ENCODE results near the gene PRTG. TPM values are rescaled to one million over a fixed set of nuclear protein-coding genes. Genes with fewer than 3 reads are reported as not detected.

The PRTG gene
- total and polyA plus RNA-seq, 10 of the 15 experiments (the other 5 are each of a cell fraction or from before 2014, with no cell fraction given): under 0.01 to 0.25 TPM; not detected in 8

DNA sequence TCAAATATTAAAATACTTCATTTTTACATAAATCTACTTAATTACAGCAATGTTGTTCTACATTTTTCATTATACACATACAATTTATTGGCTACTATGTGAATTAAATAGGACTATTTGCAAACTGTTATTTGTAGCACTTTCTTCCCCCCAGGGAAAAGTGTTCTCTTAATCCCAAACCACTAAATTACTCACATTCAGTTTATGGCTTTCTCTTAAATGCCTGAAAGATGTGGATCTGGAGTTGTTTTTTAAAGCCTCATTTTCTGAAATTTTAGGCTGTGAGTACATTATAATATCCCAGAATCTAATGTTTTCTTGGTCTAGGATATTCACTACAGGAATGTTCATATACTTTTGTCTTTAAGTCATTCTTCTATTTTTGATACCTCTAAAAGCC is 32.7 kb downstream of the PRTG start:
- ATAC-seq (no peak), DNase-seq (ENCODE audit: low read depth, low spot score) (no peak), FAIRE-seq (no peak)
- Histone ChIP-seq H3K27me3 (replicated peaks in 1 of 2; ENCODE audit: control insufficient read depth in 2 of 2, insufficient read depth in 2 of 2, low read length in 1 of 2) (no peaks in the 10 kb centered on the region; a peak in 2 of 4 replicates), H3K4me1 (ENCODE audit: control insufficient read depth, insufficient read depth, low read length) (no peaks in the 10 kb centered on the region), H3K4me2 (ENCODE audit: control insufficient read depth, insufficient read depth) (no peak overlapping the region), H3K4me3 (no peak overlapping the region), H4K20me1 (ENCODE audit: control insufficient read depth, insufficient read depth) (no peaks in the 10 kb centered on the region), H2AFZ (ENCODE audit: control insufficient read depth, low read depth, low read length) (no peak overlapping the region), H3K36me3 (ENCODE audit: control insufficient read depth in 2 of 2, insufficient read depth in 2 of 2, low read length in 1 of 2) (no peaks in the 10 kb centered on the region), H3K27ac (ENCODE audit: control insufficient read depth, insufficient read depth) (no peak overlapping the region), H3K79me2 (ENCODE audit: control insufficient read depth, insufficient read depth, low read length) (no peaks in the 10 kb centered on the region), H3K9ac (ENCODE audit: control insufficient read depth, insufficient read depth, low read length) (no peak overlapping the region), H3K9me3 (replicated peaks; ENCODE audit: control insufficient read depth, insufficient read depth, low read length) (no peaks in the 10 kb centered on the region)
- ChIA-PET CTCF (no interaction called here), SMC1A (ENCODE audit: uncharacterized antibody, unreplicated experiment) (no interaction called here), POLR2A (no interaction called here), RAD21 (ENCODE audit: unreplicated experiment) (no interaction called here)
- no TSS peak for BruUV-seq (replicated peaks)
- in situ Hi-C loops (cut with MboI): no loop called here
- TF ChIP-seq KAT2A (conservative IDR thresholded peaks at IDR 0.05; ENCODE audit: control insufficient read depth, low read depth, low read length): no peak
- no peak for TF ChIP-seq EP300 (IDR thresholded peaks at IDR 0.05; ENCODE audit: borderline replicate concordance in 1 of 2, control insufficient read depth in 1 of 2, low read depth in 2 of 2, low read length in 2 of 2)
- TF ChIP-seq, protein P1, sequence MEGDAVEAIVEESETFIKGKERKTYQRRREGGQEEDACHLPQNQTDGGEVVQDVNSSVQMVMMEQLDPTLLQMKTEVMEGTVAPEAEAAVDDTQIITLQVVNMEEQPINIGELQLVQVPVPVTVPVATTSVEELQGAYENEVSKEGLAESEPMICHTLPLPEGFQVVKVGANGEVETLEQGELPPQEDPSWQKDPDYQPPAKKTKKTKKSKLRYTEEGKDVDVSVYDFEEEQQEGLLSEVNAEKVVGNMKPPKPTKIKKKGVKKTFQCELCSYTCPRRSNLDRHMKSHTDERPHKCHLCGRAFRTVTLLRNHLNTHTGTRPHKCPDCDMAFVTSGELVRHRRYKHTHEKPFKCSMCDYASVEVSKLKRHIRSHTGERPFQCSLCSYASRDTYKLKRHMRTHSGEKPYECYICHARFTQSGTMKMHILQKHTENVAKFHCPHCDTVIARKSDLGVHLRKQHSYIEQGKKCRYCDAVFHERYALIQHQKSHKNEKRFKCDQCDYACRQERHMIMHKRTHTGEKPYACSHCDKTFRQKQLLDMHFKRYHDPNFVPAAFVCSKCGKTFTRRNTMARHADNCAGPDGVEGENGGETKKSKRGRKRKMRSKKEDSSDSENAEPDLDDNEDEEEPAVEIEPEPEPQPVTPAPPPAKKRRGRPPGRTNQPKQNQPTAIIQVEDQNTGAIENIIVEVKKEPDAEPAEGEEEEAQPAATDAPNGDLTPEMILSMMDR (IDR thresholded peaks at IDR 0.05 in 2 of 3, conservative IDR thresholded peaks at IDR 0.05 in 1 of 3; ENCODE audit: control insufficient read depth in 2 of 3, extremely low read depth in 1 of 3, insufficient read depth in 1 of 3, low read depth in 3 of 3, low read length in 3 of 3): no peak
- TF ChIP-seq YBX1 (IDR thresholded peaks at IDR 0.05): no peak
- TF ChIP-seq BRCA1 (IDR thresholded peaks at IDR 0.05; ENCODE audit: low read depth, low read length): no peak
- TF ChIP-seq HDAC6 (IDR thresholded peaks at IDR 0.05; ENCODE audit: unreplicated experiment): no peak
- TF ChIP-seq IKZF2 (IDR thresholded peaks at IDR 0.05): no peak
- TF ChIP-seq, protein P2, sequence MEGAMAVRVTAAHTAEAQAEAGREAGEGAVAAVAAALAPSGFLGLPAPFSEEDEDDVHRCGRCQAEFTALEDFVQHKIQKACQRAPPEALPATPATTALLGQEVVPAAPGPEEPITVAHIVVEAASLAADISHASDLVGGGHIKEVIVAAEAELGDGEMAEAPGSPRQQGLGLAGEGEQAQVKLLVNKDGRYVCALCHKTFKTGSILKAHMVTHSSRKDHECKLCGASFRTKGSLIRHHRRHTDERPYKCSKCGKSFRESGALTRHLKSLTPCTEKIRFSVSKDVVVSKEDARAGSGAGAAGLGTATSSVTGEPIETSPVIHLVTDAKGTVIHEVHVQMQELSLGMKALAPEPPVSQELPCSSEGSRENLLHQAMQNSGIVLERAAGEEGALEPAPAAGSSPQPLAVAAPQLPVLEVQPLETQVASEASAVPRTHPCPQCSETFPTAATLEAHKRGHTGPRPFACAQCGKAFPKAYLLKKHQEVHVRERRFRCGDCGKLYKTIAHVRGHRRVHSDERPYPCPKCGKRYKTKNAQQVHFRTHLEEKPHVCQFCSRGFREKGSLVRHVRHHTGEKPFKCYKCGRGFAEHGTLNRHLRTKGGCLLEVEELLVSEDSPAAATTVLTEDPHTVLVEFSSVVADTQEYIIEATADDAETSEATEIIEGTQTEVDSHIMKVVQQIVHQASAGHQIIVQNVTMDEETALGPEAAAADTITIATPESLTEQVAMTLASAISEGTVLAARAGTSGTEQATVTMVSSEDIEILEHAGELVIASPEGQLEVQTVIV (IDR thresholded peaks at IDR 0.05; ENCODE audit: borderline replicate concordance, partially characterized antibody): no peak
- TF ChIP-seq CHD2 (IDR thresholded peaks at IDR 0.05; ENCODE audit: borderline replicate concordance, low read depth, low read length): no peak
- no peak for TF ChIP-seq CREB1 (IDR thresholded peaks at IDR 0.05; ENCODE audit: low read depth)
- TF ChIP-seq NFXL1 (IDR thresholded peaks at IDR 0.05; ENCODE audit: borderline replicate concordance): no peak
- TF ChIP-seq ZNF274 (IDR thresholded peaks at IDR 0.05; ENCODE audit: insufficient read depth, insufficient read length): no peak
- TF ChIP-seq, protein P3, sequence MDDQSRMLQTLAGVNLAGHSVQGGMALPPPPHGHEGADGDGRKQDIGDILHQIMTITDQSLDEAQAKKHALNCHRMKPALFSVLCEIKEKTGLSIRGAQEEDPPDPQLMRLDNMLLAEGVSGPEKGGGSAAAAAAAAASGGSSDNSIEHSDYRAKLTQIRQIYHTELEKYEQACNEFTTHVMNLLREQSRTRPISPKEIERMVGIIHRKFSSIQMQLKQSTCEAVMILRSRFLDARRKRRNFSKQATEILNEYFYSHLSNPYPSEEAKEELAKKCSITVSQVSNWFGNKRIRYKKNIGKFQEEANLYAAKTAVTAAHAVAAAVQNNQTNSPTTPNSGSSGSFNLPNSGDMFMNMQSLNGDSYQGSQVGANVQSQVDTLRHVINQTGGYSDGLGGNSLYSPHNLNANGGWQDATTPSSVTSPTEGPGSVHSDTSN (IDR thresholded peaks at IDR 0.05; ENCODE audit: insufficient replicate concordance, low read depth, low read length): no peak
- TF ChIP-seq HCFC1 (IDR thresholded peaks at IDR 0.05; ENCODE audit: low read length): no peak
- no peak for TF ChIP-seq NBN (IDR thresholded peaks at IDR 0.05)
- intact Hi-C loops (cut with micrococcal nuclease; ENCODE audit: unreplicated experiment): no loop called here
